Bronchial epithelial cell (primary cell): ENCODE data around the gene VGLL4. TPM values are rescaled to one million over a fixed set of nuclear protein-coding genes. Genes with fewer than 3 reads are reported as not detected.

ENCODE experiments used
- DNase-seq: peaks from one replicate; pipeline ENCODE4 v3.0.0-alpha.2; 2010; ENCODE audit warnings: low read depth
- FAIRE-seq: peaks from 2 replicates; lab custom pipeline; 2011; peaks lifted over from hg19 to GRCh38; lab: Jason Lieb, UNC
- H3K27me3 ChIP-seq: 2 replicates; pipeline ENCODE4 v1.5.1; 2011; ENCODE audit warnings: low read length; ENCODE audit not compliant: control insufficient read depth, insufficient read depth
- H3K36me3 ChIP-seq: 2 replicates; pipeline ENCODE4 v1.5.1; 2011; ENCODE audit warnings: low read length; ENCODE audit not compliant: control insufficient read depth, insufficient read depth
- H3K4me3 ChIP-seq: 2 replicates; pipeline ENCODE4 v1.5.1; 2011; ENCODE audit warnings: mild to moderate bottlenecking, low read depth, low read length, control low read depth
- CTCF ChIP-seq: IDR thresholded peaks from 2 replicates; pipeline ENCODE4 v1.5.1; 2011; ENCODE audit warnings: mild to moderate bottlenecking, moderate library complexity, low read length, control low read depth, inconsistent platforms; ENCODE audit not compliant: insufficient read depth, severe bottlenecking
- total RNA-seq: library from RNA; depleted of rRNA; stranded (reverse); fragments of >200 nt; gene quantifications from 2 replicates; pipeline ENCODE4 v1.2.1, GENCODE V29; 2014

Gene VGLL4
- total RNA-seq, 1 donor from 2014 or later = 32.6 TPM

GRCh38 chr3:11632564-11632963 lies 11.2 kb downstream of the VGLL4 start:
- no peak for TF ChIP-seq CTCF
- H3K27me3 ChIP-seq = no peaks in the 10 kb centered on the region
- DNase-seq (no peak), FAIRE-seq (no peak)
- H3K36me3 ChIP-seq = no peaks in the 10 kb centered on the region
- H3K4me3 ChIP-seq = no peak overlapping the region

- DNase-seq (no peak), FAIRE-seq (no peak)
- TF ChIP-seq CTCF = no peak
- Histone ChIP-seq H3K27me3 (no peaks in the 10 kb centered on the region), H3K4me3 (no peak overlapping the region), H3K36me3 (no peaks in the 10 kb centered on the region)
Measured at GRCh38 chr3:11631820-11632219, 11.9 kb downstream of the VGLL4 start.

- H3K4me3 ChIP-seq = no peak overlapping the region
- H3K27me3 ChIP-seq = no peaks in the 10 kb centered on the region
- FAIRE-seq (no peak), DNase-seq (no peak)
- H3K36me3 ChIP-seq = no peaks in the 10 kb centered on the region
- no peak for TF ChIP-seq CTCF
Measured at GRCh38 chr3:11629716-11630115, 14.0 kb downstream of the VGLL4 start.

GRCh38 chr3:11627612-11628011 lies 16.1 kb downstream of the VGLL4 start:
- no peaks in the 10 kb centered on the region for H3K36me3 ChIP-seq
- H3K4me3 ChIP-seq = no peak overlapping the region
- DNase-seq (no peak), FAIRE-seq (no peak)
- H3K27me3 ChIP-seq = no peaks in the 10 kb centered on the region
- TF ChIP-seq CTCF = no peak

- no peaks in the 10 kb centered on the region for H3K27me3 ChIP-seq
- FAIRE-seq (no peak), DNase-seq (peak; percentile 28)
- TF ChIP-seq CTCF = no peak
- H3K36me3 ChIP-seq = no peaks in the 10 kb centered on the region
- no peak overlapping the region for H3K4me3 ChIP-seq
Measured at GRCh38 chr3:11626084-11626463, 17.6 kb downstream of the VGLL4 start.

GRCh38 chr3:11625376-11626083 lies 18.2 kb downstream of the VGLL4 start:
- DNase-seq = no peak
- TF ChIP-seq CTCF = no peak
- no peak overlapping the region for H3K4me3 ChIP-seq
- H3K27me3 ChIP-seq = no peaks in the 10 kb centered on the region
- no peaks in the 10 kb centered on the region for H3K36me3 ChIP-seq
- no peak for FAIRE-seq
